HG03064 (cell line): ENCODE measurements around the gene DOCK10.
"Not testable (repeated sequence)": the region's sequence is repeated elsewhere in the genome, so short reads cannot be mapped to it uniquely, and the experiment has no call there.

ENCODE experiments used
- ATAC-seq: cut with Tn5 transposase; IDR thresholded peaks from one replicate; pipeline ENCODE4 v1.9.1; 2021; ENCODE audit warnings: low read depth; ENCODE audit not compliant: unreplicated experiment

The DOCK10 gene

DNA sequence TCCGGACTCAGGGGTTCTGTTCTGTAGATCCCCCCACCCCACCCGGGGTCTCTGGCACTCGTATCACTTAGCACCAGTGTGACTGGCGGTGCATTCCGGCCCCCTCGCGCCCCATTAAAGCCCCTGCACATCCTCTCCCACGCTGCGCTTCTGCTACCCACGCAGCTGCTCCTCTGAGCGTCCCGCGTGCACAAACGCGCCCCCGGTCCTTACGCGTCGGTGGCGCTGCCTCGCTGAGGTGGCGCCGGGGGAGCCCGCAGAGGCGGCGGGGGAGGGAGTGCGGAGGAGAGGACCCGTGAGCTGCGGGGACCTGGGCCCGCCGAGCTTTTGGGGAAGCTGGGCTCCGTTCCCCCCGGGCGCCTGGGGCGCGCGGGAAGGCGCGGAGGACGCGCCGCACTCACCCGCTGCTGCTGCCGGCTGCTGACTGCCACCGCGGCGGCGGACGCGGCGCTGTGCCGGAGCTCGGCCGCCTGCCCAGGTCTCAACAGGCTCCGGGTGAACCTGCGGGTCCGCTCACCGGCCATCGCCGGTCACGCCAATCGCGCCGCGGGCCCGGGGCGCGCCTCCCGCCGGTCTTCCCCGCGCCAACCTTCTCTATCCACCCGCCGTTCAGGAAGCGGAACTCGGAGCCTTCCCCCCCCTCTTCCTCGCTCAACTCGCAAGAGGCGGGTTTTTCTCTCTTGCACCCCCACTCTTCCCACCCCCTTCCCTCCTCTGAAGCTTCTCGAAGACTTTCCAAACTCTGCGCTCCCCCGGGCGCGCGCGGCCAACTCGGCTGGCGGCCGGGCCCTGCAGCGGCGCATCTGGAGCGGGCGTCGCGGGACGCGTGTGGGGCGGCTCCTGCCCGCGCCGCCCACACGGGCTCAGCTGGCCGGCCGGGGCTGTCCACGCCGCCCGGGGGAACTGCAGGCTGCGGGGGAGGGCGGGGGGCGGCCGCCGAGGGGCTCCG is at the start of gene DOCK10:
DOCK10 (minus strand) TSS at position 618 of the 949 bp plus-strand sequence; CDS start at position 524, 94 bp downstream.
- ATAC-seq, result peak; percentile 21

DNA sequence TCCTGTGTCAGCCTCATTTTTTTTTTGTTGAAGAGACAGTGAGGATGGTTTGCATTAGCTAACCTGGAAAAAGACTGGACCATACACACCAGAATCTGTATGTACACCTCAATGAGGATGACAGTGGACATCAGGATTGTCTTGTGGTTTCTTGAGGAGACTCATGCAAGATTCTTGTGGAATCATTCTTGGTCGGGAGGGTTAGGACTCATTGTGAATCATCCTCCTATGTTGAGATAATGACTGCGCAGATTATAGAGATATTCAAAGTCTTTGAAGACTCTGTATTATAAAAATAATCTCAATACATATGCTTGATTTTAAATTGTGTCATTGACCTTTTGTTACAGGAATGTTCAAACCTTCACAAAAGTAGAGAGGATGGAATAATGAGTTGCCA is 49.1 kb upstream of the DOCK10 start:
- ATAC-seq, result no peak

DNA sequence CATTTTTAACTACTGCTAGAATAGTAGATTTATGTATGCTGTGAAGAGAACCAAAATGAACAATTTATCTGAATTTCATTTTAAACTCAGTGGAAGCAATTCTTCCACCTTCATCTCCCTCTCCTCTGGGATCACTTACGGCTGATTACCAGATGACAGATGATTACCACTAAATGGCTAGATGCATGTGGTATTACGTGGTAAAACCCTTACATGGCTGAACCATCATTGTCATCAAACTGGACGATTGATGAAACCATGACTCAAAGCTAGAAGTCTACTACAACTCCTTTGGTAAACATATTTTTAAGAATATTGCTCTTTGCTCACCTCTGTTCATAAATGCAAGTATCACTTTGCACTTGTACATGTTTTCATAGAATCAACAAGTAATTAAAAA is 48.5 kb upstream of the DOCK10 start:
- no peak for ATAC-seq

DNA sequence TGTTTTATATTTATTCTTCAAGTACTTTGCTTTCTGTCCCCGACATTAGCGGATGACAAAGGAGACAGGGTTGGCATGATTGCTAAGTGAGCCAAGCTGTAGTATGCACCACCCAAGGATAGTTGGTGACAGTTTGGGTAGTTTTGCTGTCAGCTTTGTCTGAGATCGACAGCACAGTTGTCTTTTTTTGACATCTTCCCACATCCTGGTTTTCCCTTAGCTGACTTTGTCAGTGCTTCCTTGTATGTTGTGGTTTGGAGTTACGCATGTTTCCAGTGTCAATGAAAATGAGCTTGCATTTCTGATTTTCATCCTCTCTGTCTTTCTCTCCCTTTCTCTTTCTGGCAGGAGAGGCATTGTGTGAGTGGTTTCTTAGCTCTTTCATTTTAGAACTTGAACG is 44.6 kb upstream of the DOCK10 start:
- ATAC-seq, result no peak

DNA sequence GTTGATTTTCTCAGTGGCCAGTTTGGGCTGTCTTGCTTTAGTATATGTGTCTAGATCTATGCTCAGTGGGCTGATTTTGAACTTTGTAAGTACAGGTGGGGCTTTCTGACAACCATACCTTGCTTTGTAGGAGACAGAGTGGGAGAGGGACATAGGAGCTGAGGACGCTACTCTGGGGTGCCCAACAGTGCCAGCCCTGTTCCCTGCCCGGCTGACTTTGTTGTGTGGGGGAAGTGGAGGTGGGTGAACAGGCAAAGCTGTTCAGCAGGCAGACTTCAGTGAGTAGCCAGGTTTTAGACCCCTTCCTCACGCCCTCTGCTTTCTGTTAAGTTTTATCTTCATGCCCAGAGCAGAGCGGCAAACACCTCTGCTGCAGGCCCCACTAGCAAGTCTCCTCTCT is 44.2 kb upstream of the DOCK10 start:
- no peak for ATAC-seq

DNA sequence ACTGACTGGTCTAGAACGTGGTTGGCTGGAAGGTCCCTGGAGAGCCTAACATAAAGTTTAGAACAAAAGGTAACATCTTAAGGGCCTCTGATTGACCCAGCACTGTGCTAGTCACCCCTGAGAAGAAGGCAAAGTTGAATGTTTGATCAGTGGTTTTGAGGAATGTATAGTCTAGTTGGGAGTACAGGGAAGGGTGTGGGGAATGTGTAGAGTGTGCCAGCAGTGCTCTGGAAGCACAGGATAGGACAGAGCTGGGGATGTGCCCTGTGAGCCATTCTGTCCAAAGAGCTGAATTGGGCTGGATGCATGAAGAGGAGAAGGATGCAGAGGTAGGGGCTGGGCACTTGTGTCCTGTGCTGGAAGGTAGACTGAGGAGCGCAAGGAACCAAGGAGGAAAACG is 41.0 kb upstream of the DOCK10 start:
- no peak for ATAC-seq

DNA sequence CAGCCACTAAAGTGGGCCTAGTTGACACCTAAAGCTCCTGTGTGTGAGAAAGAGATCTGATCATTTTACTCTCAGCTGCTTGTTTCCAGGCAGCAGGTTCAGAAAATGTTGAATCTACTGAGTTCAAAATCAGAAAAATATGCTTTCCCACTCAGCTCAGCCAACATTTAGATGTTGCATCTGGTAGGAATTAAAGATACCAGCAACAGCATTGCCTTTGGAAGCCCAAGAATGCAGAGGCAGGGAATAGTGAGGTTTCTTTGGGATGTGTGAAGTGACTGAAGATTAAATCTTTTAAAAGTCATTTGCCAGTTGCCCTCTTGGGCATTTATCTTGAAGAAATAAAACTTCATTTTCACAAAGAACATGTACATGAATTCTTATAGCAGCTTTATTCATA is 33.9 kb upstream of the DOCK10 start:
- no peak for ATAC-seq

DNA sequence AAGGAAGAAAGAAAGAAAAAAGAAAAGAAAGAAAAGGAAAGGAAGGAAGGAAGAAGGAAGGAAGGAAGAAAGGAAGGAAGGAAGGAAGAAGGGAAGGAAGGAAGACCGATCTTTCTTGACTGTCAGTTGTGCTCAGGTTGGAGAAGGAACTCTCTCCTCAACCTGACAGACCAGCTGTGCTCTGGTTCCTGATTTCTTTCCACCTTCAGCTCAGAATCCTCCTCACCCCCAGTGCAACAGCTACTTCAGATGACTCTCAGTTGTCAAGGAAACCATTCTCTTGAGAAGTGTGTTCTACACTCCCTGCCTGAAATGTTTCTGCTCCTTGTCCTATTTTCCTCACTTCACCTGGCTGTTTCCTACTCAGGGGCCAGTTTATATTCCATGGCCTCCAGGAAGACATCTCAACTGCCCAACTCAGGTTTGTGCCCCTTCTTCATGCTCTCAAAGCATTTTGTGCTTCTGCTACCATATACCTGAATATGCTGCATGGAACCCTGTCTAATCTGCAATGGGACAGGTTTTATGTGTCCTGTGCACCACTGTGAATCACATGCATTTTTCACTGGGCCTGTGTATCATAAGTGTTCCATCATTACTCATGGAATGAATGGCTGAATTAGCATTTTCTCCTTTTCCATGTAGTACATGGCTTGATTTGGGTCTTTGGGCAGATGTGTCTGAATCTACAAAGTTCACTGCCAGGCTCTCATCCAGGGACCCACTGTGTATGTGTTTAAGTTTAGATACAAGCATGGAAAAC is 32.8 kb upstream of the DOCK10 start:
- no peak for ATAC-seq

DNA sequence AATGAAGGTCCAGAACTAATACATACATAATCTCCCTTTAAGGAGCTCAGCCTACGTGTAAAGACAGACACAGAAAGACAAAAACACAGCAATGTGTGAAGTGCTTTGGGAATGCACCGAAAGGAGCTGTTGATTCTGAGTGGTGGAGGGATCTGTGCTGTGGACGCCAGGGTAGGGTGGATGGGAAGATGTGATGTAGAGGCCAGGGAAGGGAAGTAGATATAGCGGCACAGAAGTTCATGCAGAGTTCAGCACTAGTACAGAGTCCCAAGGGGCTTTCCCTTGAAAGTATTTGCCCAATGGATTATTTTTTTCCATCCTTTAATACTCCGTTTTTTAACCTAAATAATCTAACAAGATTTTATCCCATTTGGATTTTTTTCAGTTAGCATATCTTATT is 32.1 kb upstream of the DOCK10 start:
- no peak for ATAC-seq

DNA sequence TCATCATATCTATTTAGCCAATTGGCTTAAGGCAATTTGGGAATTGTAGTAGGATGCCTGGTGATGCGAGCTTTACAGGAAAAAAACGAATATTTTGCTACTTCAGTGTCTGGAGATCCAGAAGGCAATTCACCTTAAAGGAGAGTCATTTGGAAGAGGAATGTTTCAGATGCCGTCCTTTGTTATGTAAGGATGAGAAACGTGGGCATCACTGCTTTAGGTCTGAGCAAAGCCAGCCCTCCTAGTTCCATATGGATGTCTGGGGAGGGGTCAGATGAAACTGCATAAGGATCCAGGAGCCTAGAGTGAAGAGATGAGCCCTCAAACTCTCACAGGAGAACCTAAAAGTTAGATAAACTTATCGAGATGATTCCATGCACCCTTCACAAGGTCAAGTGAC is 30.9 kb upstream of the DOCK10 start:
- ATAC-seq, result no peak

DNA sequence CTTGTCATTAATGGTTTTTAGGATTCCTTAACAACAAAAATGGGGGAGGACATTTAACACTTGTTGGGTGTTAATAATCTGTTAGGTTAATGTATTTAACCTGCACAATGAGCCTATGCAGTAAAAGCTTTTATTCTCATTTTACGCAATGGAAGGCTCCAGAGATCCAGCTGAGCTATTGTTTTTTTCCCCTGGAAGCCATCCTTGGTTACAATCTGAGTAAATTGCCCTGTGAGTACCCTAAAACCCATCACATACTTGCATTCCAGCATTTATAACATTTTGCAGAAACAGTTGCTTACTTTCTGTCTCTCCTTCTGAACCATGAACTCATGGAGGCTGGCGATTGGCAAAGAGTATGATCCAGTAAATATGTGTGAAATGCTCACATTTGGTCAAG is 30.2 kb upstream of the DOCK10 start:
- no peak for ATAC-seq

DNA sequence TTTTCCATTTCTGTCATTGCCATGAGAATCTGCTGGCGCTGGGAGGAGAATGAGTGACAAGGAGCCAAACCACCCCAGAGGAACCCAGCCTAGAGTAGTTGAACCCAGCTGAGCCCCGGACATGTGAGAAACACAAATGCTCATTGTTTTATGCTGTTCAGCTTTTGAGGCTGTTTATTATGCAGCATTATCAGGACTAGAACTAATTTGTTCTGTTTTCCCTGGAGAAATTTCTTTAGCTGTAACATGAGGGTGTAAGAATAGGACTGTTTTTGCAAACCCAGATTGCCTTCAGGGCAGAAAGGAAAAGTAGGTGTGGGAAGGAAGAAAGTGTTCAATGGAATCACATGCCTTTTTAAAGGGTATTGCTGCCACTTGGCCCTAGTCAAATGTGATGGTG is 28.5 kb upstream of the DOCK10 start:
- no peak for ATAC-seq

DNA sequence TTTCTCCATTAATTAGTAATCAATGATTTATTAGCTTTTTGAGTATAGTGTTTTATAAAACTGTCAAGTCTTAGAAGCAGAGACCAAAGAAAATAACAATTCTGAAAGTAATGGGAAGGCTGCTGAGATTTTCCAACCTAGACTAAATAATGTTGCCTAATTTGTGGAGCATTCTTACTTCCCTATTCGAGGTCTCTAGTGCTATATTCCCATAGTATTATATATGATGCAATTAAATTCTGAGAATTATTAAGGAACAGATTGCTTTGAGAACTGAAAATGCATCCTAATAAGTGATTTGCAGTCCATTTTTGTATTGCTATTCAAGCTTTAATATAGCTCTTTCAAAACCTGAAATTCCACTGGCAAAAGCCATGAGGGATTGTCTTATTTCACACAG is 27.7 kb upstream of the DOCK10 start:
- no peak for ATAC-seq

DNA sequence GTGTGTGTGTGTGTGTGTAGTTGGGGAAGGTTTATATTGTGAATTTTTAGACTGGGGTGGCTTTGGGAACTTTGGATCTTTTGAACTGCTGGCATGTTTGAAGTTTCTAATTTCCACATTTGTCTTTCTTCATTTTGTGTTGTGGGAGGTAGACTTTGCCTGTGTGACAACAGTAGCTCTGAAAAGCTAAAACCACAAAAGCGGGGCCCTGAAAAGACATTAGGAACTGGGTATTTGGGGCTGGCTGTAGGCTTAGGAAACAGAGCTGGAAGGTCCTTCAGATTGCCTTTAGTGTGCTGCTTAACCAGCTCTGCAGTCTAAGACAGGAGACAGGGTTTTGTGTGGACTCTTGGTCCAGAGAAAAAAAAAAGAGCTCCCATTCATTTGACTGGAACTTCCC is 27.2 kb upstream of the DOCK10 start:
- no peak for ATAC-seq

DNA sequence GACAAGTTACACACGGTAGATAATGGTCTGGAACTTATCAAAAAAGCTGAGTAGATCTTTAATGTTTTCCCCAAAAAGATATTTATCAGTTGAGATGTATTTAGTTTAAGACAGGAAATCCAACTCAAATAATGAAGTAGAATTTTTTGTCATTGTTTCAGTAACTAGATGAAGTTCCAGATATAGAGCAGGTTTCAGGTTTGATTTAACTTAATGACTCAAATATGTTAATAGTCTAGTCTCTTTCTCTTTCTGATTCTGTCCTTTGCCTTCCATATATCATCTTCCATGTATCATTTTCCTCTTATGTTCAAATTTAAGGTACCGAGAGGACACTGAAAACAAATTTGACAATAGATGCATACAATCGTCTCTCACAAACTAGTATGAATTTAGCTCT is 23.6 kb upstream of the DOCK10 start:
- no peak for ATAC-seq

DNA sequence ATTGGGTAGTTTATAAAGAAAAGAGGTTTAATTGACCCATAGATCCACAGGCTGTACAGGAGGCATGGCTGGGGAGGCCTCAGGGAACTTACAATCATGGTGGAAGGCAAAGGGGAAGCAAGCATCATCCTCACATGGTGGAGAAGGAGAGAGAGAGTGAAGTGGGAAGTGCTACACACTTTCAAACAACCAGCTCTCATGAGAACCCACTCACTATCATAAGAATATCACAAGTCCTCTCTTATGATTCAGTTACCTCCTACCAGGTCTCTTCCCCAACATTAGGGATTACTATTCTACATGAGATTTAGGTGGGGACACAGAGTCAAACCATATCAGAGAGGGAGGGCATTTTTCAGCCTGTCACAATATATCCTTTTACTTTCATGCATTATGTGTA is 22.7 kb upstream of the DOCK10 start:
- ATAC-seq, result no peak

DNA sequence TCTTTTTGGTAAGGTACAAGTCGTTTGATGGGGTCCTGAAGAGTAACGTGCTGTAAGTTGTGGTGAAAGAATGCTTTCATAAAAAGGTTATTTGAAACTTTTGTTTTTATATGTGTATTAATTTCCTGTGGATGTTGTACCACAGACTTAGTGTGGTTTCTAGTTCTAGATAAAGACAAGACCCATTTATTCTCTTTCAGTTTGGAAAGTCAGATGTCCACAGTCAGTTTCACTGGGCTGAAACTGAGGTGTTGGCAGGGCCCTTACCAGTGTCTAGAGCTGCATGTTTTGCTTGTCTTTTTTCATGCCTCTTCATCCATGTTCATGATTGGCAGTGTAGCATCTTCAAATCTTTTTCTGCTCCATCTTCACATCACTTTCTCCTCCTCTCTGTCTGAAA is 22.1 kb upstream of the DOCK10 start:
- ATAC-seq, result no peak

DNA sequence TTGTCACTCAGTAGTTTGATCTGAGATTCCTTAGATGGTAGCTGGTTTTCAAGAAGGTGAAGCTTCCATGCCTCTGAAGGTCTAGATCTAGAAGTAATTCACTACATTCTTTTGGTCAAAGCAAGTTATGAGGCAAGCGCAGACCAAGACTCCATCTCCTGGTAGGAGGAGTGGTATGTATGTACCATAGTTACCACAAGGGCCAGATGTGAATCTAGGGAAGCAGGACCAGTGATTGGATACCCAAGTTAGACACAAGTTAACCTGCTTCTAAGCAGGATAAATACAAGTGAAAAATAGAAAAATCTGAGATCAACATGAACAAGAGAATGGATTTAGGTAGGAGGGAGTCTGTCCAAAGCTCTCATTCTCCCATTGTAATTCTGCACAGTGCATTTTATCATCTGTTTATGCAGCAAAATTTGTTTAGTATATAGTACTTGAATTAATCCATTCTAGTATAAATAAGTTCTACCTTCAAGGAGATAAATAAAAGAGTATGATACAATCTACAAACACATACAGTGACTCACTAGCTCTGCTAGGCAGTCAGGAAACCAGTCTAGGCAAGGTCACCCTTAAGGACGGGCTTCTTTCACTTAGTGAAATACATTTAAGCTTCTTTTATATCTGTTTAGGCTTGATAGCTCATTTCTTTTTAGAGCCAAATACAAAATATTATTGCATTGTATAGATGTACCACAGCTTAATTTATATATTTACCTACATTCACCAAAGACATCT is 14.2 kb upstream of the DOCK10 start:
- ATAC-seq, result no peak

DNA sequence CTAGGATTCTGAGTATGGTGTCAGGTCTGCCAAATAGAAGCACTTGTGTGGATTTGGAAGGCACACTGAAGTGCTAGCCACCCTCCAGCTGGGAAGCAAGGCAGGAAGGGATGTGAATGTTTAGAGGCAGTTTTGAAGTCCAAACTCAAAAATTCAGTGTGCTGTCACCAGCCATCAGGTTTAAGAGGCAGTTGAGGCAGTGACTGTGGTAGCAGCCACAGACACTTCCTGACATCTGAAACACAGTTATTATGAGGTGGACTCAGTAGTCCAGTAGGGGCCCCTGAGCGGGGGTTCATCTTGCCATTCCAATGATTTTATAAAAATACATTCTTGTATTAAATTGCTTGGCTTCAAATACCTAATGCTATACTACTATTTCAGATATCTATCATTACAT is 13.4 kb upstream of the DOCK10 start:
- ATAC-seq, result no peak

DNA sequence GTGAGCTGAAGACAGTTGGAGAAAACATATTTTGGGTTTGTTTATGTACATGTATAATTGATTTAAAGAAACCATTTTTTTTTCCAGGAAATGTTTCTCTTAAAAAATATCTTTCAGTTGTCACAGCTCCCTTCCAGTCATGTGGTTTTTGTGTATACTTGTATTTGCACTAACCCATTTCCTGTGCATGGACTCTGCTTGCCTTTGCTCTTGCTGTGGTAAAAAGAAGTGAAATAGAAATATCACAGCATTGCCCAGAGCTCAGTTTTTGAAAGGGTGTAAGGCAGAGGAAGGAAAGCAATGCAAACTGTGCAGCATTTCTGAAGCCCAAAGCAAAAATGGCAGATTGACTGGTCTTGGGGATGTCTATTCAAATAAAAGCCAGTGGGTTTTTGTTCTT is 10.4 kb upstream of the DOCK10 start:
- ATAC-seq, result peak; percentile 86

DNA sequence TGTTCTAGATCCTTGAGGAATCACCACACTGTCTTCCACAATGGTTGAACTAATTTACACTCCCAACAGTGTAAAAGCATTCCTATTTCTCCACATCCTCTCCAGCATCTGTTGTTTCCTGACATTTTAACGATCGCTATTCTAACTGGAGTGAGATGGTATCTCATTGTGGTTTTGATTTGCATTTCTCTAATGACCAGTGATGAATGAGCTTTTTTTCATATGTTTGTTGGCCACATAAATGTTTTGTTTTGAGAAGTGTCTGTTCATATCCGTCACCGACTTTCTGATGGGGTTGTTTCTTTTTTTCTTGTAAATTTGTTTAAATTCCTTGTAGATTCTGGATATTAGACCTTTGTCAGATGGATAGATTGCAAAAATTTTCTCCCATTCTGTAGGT is 5.2 kb upstream of the DOCK10 start:
- ATAC-seq, result not testable (repeated sequence)
